Measurements from ENCODE around the gene TEP1.

DNA sequence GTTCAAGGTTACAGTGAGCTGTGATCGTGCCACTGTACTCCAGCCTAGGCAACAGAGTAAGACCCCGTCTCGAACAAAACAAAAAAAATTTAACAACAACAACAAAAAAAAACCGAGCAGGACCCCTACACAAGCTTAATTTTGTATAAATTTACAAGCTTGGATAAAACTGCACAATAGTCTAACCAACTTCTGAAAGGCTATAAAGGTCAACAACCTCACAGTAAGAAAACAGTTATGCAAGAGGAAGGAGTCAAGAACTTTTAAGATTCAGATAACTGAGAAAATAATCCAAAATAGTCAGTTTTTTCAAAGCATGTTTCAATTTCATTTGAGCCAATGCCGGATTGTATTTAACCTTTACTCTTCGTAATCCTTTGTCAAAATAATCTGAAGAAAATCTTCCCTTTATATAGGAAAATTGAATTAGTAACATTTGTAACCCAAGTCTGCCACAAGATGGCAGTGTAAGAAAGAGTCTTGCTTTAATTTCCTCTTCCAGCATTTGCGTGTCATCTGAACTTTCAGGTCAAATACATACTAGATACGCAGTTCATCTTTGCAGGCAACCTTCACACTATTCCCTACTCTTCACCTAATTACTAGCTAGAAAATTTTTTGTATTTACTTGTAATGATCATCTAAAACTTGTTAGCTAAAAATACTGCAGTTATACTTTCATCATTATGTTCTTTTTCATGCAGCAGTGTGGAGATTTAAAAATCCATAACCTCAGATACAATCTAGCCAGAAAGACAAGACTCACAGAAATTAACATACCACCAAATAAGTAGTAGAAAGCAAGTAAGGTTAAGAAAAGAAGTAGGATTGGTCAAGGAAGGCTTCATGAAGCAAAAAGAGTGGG, 86.1 kb downstream of the TEP1 start:
- peak; percentile 84 for TF ChIP-seq CTCF (IDR thresholded peaks at IDR 0.05)
- no peak for TF ChIP-seq ZFX (IDR thresholded peaks at IDR 0.05; ENCODE audit: borderline replicate concordance)
